Cardiac muscle cell (in vitro differentiated cells and primary cell): ENCODE results near the gene MARCHF6. TPM values are rescaled to one million over a fixed set of nuclear protein-coding genes. Genes with fewer than 3 reads are reported as not detected.
A peak's percentile ranks its signal among the peaks of the same experiment; 100 is the strongest.

Experiments used
- DNase-seq, 2 donors: peaks; one replicate each; pipeline versions ENCODE4 v3.0.0 to v3.0.0-alpha.2; 2010 to 2017; ENCODE audit warnings: low read depth in 1 of 2, low spot score in 1 of 2
- H3K27ac ChIP-seq: fragments of 200-600 bp; sonication (generic); 2 replicates; pipeline ENCODE4 v1.5.1; 2016
- H3K27me3 ChIP-seq: fragments of 200-600 bp; sonication (generic); 2 replicates; pipeline ENCODE4 v1.6.0; 2016; ENCODE audit warnings: control low read depth
- H3K36me3 ChIP-seq: fragments of 200-600 bp; sonication (generic); 2 replicates; pipeline ENCODE4 v1.5.1; 2016; ENCODE audit warnings: control low read depth
- H3K4me1 ChIP-seq: fragments of 200-600 bp; sonication (generic); 2 replicates; pipeline ENCODE4 v1.8.1; 2017; ENCODE audit warnings: low read depth, mild to moderate bottlenecking, mixed run types
- H3K4me3 ChIP-seq: fragments of 200-600 bp; sonication (generic); 2 replicates; pipeline ENCODE4 v1.5.1; 2016; ENCODE audit warnings: mild to moderate bottlenecking
- H3K9me3 ChIP-seq: fragments of 200-600 bp; sonication (generic); 2 replicates; pipeline ENCODE4 v1.5.1; 2017; ENCODE audit warnings: low read depth, mild to moderate bottlenecking, control low read depth
- CTCF ChIP-seq: IDR thresholded peaks from 2 replicates; pipeline ENCODE4 v1.5.1; 2012; ENCODE audit warnings: low read depth, mild to moderate bottlenecking, low read length
- polyA plus RNA-seq: library from polyadenylated mRNA; unstranded; fragments of >200 nt; fragmentation: Nextera tagmentation; extraction: Ambion mirVana; gene quantifications from 2 replicates; pipeline ENCODE4 v1.2.1, GENCODE V29; 2016
- total RNA-seq: library from RNA; depleted of rRNA; stranded (reverse); fragments of >200 nt; gene quantifications from 2 replicates; pipeline ENCODE4 v1.2.3, GENCODE V29; 2016

The MARCHF6 gene
- total and polyA plus RNA-seq, 2 experiments from 2014 or later, result 56.8 to 75.1 TPM

DNA sequence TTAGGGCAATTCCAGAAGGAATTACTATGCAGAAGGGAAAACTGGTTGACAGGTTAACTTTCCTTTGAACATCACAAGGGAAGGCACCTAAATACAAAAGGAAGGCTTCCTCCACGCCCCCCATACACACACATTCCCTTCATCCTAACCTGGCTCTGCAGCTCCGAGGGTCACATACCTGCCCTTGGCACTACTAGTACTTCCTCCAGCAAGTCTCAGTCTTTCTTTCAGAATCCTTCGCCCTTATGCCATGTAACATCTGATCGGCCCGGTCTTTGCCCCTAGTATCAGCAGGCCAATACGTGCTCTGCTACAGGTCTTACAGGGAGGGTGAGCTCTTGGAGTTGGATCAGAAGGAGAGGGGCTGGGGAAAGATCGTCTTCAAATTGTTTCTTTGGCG, 1.6 kb upstream of the MARCHF6 start:
- no peaks in the 10 kb centered on the region for H3K9me3 ChIP-seq
- no peaks in the 10 kb centered on the region for H3K27me3 ChIP-seq
- no peak overlapping the region for H3K4me3 ChIP-seq
- H3K27ac ChIP-seq, result peak overlapping the region; percentile 99
- DNase-seq, result no peak
- H3K36me3 ChIP-seq, result no peaks in the 10 kb centered on the region
- TF ChIP-seq CTCF, result no peak
- peaks cover 31% of the 10 kb centered on the region for H3K4me1 ChIP-seq

GRCh38 chr5:10352430-10353240, 860 bp upstream of the MARCHF6 start:
- peak; percentile 40 to 62 for DNase-seq
- H3K27ac ChIP-seq, result peak overlapping the region; percentile 99
- no peak for TF ChIP-seq CTCF
- no peaks in the 10 kb centered on the region for H3K9me3 ChIP-seq
- peaks cover 39% of the 10 kb centered on the region for H3K4me1 ChIP-seq
- no peaks in the 10 kb centered on the region for H3K27me3 ChIP-seq
- no peaks in the 10 kb centered on the region for H3K36me3 ChIP-seq
- H3K4me3 ChIP-seq, result peak overlapping the region; percentile 90

DNA sequence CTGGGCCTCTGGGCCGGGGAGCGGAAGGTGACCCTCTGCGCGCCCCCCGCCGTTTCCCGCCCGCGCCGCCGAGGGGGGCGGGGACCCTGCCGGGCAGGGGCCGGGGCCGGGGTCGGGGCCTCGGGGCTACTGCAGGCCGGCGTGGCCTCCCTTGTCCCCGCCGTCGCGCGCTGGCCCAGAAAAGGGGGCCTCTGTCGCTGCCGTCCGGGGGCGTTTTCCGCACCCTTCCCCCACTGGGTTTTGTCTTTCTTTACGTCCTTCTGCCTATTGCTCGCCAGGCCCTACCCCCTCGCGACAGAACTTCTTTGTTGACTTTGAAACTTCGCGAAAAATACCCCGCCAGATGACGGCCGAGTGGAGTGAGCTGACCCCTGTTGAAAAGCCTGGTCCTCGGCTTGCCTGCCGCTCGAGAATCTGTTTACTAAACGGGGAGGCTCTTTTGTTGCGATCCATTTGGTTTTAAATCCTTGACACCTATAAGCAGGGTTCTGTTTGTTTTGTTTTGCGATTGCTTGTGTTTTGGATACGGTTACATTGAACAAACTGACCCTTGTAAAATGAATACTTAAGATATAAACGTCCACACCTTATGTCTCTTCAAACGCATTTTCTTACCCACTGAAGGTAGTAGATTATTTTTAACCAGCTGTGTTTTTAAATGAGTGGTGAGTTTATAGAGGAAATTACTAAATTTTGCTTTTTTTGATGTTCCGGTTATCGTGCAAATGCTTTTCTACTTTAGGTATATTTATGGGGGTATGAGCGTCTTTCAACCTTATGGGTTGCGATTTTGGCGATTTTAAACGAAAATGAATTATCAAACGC, 765 bp downstream of the MARCHF6 start:
- Histone ChIP-seq H3K4me1 (peaks cover 45% of the 10 kb centered on the region), H3K27me3 (no peaks in the 10 kb centered on the region), H3K27ac (peak overlapping the region; percentile 99), H3K9me3 (no peaks in the 10 kb centered on the region), H3K4me3 (peak overlapping the region; percentile 90), H3K36me3 (no peaks in the 10 kb centered on the region)
- TF ChIP-seq CTCF, result no peak
- peak; percentile 58 to 75 for DNase-seq

DNA sequence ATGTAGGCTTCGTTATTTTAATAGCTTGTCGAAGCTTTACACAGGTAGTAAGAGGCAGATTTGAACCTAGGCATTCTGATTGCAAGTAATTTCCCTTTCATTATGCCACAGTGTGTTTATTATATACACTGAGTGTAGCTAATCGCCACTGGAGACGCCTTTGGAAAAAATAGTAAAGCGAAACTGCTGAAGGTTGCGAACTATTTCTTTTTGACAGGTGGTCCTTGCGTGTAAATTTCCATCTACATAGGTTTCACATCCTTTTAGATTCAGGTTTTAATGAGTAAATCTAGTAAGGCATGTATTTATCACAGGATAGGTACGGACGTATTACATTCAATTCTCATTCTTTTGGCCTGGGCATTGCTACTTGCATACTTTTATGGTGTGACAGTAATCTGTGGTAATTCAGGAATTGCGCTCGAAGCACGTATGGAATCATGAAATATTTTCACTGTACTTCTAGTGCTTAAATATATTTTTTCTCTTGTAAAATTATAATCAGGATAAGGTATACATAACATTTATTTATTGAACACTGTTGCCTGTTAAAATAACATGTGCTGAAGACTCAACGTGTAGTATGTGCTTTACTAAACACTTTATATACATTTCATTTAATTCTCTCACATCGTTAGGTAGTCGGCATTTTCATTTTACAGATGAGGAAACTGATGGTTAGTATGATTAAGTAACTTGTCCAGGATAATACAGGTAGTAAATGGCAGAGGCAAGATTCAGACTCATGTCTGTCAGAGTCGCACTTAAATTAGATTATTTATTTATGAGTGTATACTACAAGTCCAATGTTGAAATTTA, 1.8 kb downstream of the MARCHF6 start:
- Histone ChIP-seq H3K4me1 (peaks cover 45% of the 10 kb centered on the region), H3K9me3 (no peaks in the 10 kb centered on the region), H3K36me3 (no peaks in the 10 kb centered on the region), H3K4me3 (peak overlapping the region; percentile 90), H3K27me3 (no peaks in the 10 kb centered on the region), H3K27ac (peak overlapping the region; percentile 99)
- no peak for TF ChIP-seq CTCF
- peak in 1 of 2 donors; percentile 26 for DNase-seq

- no peak for TF ChIP-seq CTCF
Measured at GRCh38 chr5:10358999-10359398, 5.5 kb downstream of the MARCHF6 start.

More at GRCh38 chr5:10358999-10359398, 5.5 kb downstream of the MARCHF6 start:
- Histone ChIP-seq H3K4me1 (peaks cover 32% of the 10 kb centered on the region), H3K27ac (no peak overlapping the region), H3K9me3 (no peaks in the 10 kb centered on the region), H3K4me3 (no peak overlapping the region), H3K27me3 (no peaks in the 10 kb centered on the region), H3K36me3 (no peaks in the 10 kb centered on the region)
- no peak for DNase-seq
